ENCODE measurements around the gene KANK3. TPM values are rescaled to one million over a fixed set of nuclear protein-coding genes. Genes with fewer than 3 reads are reported as not detected.

Gene KANK3
- polyA plus RNA-seq, 3 donors, result 0.15 TPM; not detected in 2

- H2AFZ ChIP-seq (ENCODE audit: insufficient read depth, low read depth, low read length, poor library complexity, severe bottlenecking), result no peak overlapping the region
- H4K20me1 ChIP-seq (ENCODE audit: insufficient read depth, low read length), result no peaks in the 10 kb centered on the region
- H3K4me1 Mint-ChIP-seq, result no peaks in the 10 kb centered on the region
- H3K27ac ChIP-seq (ENCODE audit: low read depth in 1 of 2, low read length in 2 of 2), result no peak overlapping the region
- no peak overlapping the region for H3K9ac ChIP-seq (ENCODE audit: insufficient read depth, low read length, poor library complexity, severe bottlenecking)
- 94% methylated on average over 17 of the region's 26 CpGs for WGBS (ENCODE audit: insufficient coverage)
- no peaks in the 10 kb centered on the region for H3K79me2 ChIP-seq (ENCODE audit: insufficient read depth, low read length)
- H3K4me2 ChIP-seq (replicated peaks; ENCODE audit: extremely low read depth, low read length, poor library complexity, severe bottlenecking), result no peak overlapping the region
- no peak for DNase-seq
- no peak overlapping the region for H3K27ac Mint-ChIP-seq
- no peaks in the 10 kb centered on the region for H3K27me3 ChIP-seq (ENCODE audit: control insufficient read depth in 2 of 2, insufficient read depth in 2 of 2, low read length in 2 of 2)
- no peak overlapping the region for H3K4me3 Mint-ChIP-seq
- H3K36me3 ChIP-seq (replicated peaks in 1 of 2; ENCODE audit: control insufficient read depth in 1 of 2, insufficient read depth in 2 of 2, low read length in 2 of 2), result no peaks in the 10 kb centered on the region
- peaks cover 15 to 27% of the 10 kb centered on the region in 2 donors for H3K36me3 Mint-ChIP-seq
- peaks cover 0 to 4% (median 3%) of the 10 kb centered on the region in 7 donors for H3K9me3 Mint-ChIP-seq
- intact Hi-C loops (cut with micrococcal nuclease), result no loop called here
- H3K27me3 Mint-ChIP-seq (ENCODE audit: low read depth in 3 of 3), result peaks cover 0 to 2% (median 1%) of the 10 kb centered on the region in 3 donors
- no peaks in the 10 kb centered on the region for H3K4me1 ChIP-seq (ENCODE audit: control insufficient read depth in 1 of 2, insufficient read depth in 2 of 2, low read length in 2 of 2)
- TF ChIP-seq CTCF (IDR thresholded peaks at IDR 0.05), result no peak
- no peaks in the 10 kb centered on the region for H3K9me3 ChIP-seq (replicated peaks in 1 of 2; ENCODE audit: control insufficient read depth in 1 of 2, insufficient read depth in 1 of 2, low read length in 2 of 2)
- no peak overlapping the region for H3K4me3 ChIP-seq (replicated peaks in 1 of 3; ENCODE audit: low read depth in 2 of 3, low read length in 3 of 3)
Measured at GRCh38 chr19:8373867-8374813, 31.1 kb upstream of the KANK3 start.

- H3K27ac Mint-ChIP-seq, result peak overlapping the region in 1 of 7 donors; percentile 36
- no peak for DNase-seq
Measured at GRCh38 chr19:8371011-8371804, 28.1 kb upstream of the KANK3 start.

More at GRCh38 chr19:8371011-8371804, 28.1 kb upstream of the KANK3 start:
- Histone ChIP-seq H3K4me2 (replicated peaks; ENCODE audit: extremely low read depth, low read length, poor library complexity, severe bottlenecking) (no peak overlapping the region), H2AFZ (ENCODE audit: insufficient read depth, low read depth, low read length, poor library complexity, severe bottlenecking) (no peak overlapping the region), H3K36me3 (replicated peaks in 1 of 2; ENCODE audit: control insufficient read depth in 1 of 2, insufficient read depth in 2 of 2, low read length in 2 of 2) (no peaks in the 10 kb centered on the region), H3K27ac (ENCODE audit: low read depth in 1 of 2, low read length in 2 of 2) (no peak overlapping the region), H3K4me1 (ENCODE audit: control insufficient read depth in 1 of 2, insufficient read depth in 2 of 2, low read length in 2 of 2) (peaks cover 0 to 3% of the 10 kb centered on the region in 2 donors), H3K9ac (ENCODE audit: insufficient read depth, low read length, poor library complexity, severe bottlenecking) (no peak overlapping the region), H3K9me3 (replicated peaks in 1 of 2; ENCODE audit: control insufficient read depth in 1 of 2, insufficient read depth in 1 of 2, low read length in 2 of 2) (no peaks in the 10 kb centered on the region), H3K4me3 (replicated peaks in 1 of 3; ENCODE audit: low read depth in 2 of 3, low read length in 3 of 3) (no peak overlapping the region), H3K79me2 (ENCODE audit: insufficient read depth, low read length) (no peaks in the 10 kb centered on the region), H4K20me1 (ENCODE audit: insufficient read depth, low read length) (no peaks in the 10 kb centered on the region), H3K27me3 (ENCODE audit: control insufficient read depth in 2 of 2, insufficient read depth in 2 of 2, low read length in 2 of 2) (peaks cover 0 to 14% of the 10 kb centered on the region in 2 donors)
- Mint-ChIP-seq H3K27me3 (ENCODE audit: low read depth in 3 of 3) (peaks cover 24 to 30% (median 26%) of the 10 kb centered on the region in 3 donors), H3K9me3 (peaks cover 0 to 3% (median 2%) of the 10 kb centered on the region in 7 donors), H3K4me3 (no peak overlapping the region), H3K4me1 (peaks cover 7% of the 10 kb centered on the region), H3K36me3 (peaks cover 6 to 15% of the 10 kb centered on the region in 2 donors)
- WGBS (ENCODE audit: insufficient coverage), result 84% methylated on average over 24 of the region's 28 CpGs
- intact Hi-C loops (cut with micrococcal nuclease), result no loop called here
- TF ChIP-seq CTCF (IDR thresholded peaks at IDR 0.05), result no peak

All from CD14-positive monocyte (primary cell).